HG02571 (cell line): ENCODE results near the gene RAB35.

Source experiments
- ATAC-seq: cut with Tn5 transposase; IDR thresholded peaks from one replicate; pipeline ENCODE4 v1.9.1; 2021; ENCODE audit warnings: mild to moderate bottlenecking, moderate library complexity; ENCODE audit not compliant: unreplicated experiment

The RAB35 gene

DNA sequence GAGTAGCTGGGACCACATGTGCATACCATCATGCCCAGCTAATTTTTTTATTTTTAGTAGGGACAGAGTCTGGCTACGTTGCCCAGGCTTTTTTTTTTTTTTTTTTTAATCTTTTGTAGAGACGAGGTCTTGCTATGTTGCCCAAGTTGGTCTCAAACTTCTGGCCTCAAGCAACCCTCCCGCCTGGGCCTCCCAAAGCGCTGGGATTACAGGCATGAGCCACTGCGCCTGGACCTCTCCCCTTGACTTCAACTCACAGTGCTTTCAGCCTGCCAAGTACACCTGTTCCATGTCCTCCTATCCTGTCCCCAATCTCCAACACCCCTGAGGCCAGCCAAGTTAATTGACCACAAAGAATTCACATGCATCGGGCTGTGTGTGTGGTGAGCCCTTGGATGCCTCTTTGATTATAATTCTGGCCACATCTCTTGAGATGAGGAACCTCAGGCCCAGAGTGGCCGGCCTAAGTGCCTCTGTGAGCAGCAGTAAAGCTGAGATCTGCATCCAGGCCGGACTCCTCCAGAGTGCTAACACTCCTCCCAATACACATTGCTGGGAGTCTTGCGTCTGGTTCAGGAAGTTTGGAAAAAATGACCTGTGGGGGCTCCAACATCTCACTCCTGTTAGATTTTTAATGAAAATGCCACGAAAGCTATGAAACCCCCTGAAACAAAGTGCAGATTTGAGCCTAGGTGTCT lies 6.8 kb downstream of the RAB35 start:
- ATAC-seq: no peak

DNA sequence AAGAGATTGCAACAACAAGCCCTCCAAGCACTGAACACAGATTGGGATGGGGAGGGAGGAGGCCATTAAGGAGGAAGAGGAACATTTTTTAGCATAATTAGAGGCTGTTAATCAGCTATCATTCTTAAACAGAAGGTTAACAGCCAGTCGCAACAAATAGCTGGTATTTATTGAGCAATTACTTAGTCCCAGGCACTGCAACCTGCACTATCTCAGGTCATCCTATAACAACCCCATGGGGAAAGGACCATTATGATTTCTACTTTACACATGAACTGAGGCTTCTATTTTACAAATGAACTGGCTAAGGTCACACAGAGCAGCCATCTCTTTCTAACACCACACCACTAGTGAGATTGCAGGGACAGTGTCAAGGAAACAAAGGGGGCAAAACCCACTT lies 10.4 kb downstream of the RAB35 start:
- ATAC-seq: no peak

GRCh38 chr12:120103371-120103770 lies 13.2 kb downstream of the RAB35 start:
- no peak for ATAC-seq

DNA sequence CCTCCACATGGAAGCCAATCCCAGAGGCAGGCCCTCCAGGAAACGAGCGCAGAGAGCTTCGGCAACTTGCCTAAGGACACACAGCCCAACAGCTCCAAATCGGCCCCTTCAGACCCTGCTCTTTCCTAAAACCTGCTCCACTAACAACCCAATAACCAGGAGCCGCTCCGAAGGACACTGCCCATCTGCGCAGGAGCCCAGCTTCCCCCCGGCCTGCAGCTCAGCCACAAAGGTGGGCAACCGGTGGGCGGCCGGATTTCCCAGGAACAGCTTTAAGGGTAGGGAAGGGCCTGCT lies 13.6 kb downstream of the RAB35 start:
- no peak for ATAC-seq

GRCh38 chr12:120102189-120103043 lies 14.1 kb downstream of the RAB35 start:
- ATAC-seq: no peak

DNA sequence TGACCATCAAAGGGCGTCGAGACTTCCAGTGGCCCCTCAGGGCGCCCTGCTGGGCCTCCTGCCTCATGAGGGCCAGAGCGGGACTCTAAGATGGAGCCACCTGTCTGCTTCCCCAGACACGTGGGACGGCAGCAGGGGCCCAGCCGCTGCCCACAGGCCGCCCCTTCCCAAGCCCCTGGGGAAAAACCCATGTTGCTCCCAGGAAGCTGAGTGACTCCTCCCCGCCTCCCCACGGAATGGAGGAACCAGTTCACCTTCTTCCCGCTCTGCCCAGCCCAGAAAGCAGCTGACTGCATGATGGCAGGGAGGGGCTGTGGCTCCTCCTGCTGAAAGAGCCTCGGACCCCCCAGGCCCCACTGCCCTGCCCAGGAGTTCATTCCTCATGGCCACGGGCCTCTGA lies 14.9 kb downstream of the RAB35 start:
- ATAC-seq: no peak

- ATAC-seq: no peak
Measured at GRCh38 chr12:120101182-120101581, 15.4 kb downstream of the RAB35 start.

DNA sequence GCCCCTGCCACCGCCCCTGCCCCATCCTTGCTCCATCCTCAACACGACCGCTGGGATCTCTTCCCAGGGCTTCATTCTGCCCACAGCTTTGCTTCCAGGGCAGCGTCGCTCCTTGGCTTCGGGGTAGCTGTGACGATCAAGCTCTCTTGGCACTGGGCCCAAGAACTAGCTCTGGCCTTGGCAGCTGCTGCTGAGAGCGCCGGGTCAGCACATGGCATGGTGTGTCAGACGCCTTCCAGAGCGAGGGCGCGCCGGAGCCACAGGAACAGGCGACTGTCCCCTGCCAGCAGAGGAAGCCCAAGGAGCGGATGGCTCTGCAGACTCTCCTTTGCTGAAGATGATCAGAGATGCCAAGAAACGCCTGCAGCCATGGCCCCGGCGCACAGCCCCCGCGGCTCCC lies 15.9 kb downstream of the RAB35 start:
- ATAC-seq: no peak

DNA sequence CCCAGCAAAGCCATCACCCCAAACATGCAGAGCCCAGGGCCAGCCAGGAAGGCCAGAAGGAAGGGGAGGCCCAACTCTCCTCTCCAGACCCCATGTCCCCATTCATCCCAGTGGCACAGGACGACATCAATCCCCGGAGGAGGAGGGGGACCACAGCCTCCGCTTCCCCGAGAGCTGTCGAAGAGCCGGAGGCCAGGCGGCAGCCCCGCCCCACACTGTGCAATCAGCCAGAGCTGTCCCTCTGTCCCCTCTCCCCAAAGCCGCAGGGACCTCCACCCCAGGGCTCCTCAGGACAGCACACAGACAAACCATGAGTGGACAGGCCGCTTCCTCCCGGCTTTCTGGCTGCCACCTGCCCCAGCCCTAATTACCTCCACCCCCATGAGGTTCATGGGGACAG lies 16.8 kb downstream of the RAB35 start:
- no peak for ATAC-seq

DNA sequence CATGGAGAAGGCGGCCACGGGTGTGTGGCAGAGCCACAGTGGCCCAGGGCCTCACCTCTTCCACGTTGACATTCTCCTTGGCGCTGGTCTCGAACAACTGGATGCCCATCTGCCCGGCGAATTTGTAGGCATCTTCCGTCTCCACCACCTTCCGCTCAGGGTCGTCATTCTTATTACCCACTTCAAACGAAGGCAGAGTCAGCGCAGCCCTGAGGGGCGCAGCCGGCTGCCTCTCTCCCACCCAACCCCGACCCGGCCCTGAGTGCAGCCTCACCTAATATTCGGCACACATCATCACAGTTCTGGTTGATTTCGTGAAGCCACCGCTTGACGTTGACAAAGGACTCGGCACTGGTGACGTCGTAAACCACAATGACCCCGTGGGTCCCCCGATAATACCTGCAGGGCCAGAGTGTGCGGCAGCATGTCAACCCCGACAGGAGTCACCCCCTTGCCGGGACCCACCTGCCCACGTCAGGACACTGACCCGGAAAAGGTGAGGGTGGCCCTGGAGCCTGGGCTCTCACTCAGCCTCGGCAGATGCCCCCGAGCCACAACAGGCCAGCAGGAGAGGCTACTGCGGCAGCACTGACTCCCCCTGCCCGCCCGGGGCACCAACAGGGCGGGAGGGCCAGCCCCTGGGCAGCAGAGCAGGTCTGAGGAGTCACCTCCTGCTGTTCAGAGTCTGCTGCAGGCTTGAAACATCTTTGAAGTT lies 17.6 kb downstream of the RAB35 start:
- no peak for ATAC-seq

DNA sequence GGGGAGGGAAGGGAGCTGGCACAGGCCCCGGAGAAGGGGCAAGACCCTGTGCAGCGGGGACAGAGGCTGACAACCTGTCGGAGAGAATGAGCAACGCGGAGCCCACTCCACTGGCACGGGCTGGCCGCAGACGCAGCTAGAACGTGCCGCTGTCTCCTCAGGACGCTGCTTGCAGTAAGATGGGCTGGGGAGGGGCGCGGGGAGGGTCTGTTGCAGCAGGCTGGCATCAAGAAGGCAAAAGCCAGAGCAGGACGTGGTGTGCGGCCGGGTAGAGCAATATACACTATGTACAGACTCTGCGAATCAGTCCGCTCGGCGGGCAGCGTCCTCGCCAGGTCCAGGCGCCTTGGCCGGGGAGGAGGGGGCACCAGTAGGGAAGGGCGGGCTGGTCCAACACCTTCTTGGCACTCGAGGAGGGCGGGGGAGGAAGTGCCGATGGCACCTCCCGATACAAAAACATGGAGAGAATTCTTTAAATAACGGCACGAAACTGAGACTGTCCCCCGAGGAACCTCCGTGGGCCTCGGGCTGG lies 19.8 kb downstream of the RAB35 start:
- ATAC-seq: no peak

DNA sequence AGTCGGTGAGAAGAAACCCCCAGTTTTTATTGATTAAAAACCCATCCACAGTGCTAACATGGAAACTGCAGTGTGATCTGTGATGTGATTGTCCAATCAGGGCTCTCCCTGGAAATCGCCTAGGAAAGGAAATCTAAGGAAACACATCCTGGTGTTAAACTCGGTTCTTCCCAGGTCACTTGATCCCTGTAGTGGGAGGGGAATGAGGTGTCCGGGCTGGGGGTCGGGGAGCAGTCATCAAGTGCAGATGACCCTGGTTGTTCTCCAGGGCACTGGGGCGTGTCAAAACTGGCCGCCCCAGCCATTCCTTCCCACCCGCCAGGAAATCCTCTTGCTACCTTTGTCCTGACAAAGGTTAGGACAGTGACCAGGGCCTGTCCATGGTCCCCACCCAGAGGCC lies 20.8 kb downstream of the RAB35 start:
- no peak for ATAC-seq

GRCh38 chr12:120095331-120095730 lies 21.2 kb downstream of the RAB35 start:
- ATAC-seq: no peak

DNA sequence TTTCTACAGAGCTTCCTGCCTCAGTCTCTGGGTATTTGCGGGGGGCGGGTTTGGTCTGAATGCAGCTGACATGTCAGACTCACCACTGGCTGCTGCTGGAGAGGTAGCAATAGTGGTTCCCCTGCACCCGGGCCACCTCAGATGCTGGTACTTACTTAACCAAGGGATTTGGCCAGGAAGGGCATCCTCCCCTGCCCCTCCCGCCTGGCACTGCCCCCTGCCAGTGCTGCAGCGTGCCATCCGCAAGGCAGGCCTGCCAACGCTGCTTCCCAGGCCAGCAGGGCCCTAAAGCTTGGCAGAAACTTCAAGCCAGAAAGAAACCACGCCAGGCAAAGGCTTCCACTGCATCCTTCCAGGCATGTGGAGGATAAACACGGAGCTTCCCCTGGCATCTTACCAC lies 22.1 kb downstream of the RAB35 start:
- no peak for ATAC-seq

GRCh38 chr12:120093592-120094355 lies 22.8 kb downstream of the RAB35 start:
- ATAC-seq: no peak

GRCh38 chr12:120093336-120093591 lies 23.3 kb downstream of the RAB35 start:
- ATAC-seq: no peak

- no peak for ATAC-seq
Measured at GRCh38 chr12:120092551-120093335, 23.8 kb downstream of the RAB35 start.

DNA sequence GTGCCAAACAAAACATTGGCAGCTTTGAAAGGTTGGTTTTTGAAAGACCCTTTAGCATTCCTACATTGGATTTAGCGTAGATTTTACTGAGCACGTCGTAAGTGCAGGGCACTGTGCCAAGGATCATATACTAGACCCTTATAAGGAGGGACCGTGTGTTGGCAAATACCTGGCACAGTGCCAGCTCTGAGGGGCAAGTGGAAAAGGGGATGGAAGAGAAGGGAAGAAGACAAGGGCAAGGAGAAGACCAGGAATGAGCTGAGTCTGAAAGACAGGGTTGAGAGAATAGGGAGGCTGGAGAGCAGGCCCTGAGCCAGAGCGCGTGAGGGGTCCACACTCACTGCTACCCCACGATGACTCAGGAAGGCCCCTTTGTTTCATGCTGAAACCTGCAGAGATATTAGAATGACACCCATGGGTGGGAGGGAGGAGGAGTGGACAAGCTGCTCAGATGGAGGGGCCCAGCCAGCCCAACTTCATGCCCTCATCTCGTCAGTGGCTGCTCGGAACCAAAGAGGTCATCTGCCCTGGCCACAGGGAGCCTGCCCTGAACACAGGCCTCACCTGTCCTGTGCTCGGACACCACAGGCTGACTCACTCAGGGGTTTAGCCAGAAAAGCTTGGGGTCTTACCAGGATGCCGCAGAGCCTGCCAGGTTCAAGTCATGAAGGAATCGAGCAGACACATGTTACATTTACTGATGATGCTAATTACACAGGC lies 25.0 kb downstream of the RAB35 start:
- no peak for ATAC-seq

DNA sequence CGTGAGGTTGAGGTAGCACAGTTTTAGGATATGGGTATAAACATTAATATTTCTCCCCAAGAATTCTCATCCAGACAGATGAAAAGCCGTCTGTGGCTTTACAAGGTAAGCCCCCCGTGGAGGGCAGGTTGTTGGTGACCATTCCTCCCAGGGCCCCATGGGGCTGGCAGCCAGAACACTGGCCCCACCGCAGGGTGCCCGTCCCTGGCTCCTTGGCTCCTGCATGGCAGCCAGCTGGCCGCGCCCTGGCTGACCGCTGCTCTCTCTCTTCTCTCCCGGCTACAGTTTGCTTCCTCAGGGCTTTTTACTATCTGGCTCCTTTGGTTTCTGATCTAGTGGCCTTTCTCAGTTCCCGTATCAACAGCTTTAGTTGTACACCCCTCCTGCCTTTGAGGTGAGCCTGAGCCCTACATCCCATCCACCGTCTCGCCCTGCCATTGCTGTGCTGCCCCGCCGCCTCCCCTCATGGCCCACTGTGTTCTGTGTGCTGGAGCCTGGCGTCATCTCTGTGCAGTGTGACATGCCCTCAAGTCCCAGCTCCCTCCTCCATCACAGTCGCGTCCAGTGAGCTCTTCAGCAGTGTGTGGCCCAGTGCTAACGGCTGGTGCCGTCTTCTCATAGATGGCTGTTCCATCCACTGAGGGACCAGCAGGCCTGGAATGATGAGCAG lies 25.8 kb downstream of the RAB35 start:
- ATAC-seq: no peak
